NCI-H187 treated with DMSO at 0.1 percent for 48 hours (cell line): ENCODE results near the gene RNF213.
"Not testable (repeated sequence)": the region's sequence is repeated elsewhere in the genome, so short reads cannot be mapped to it uniquely, and the experiment has no call there.

Experiments
- DNase-seq: peaks from one replicate; lab custom pipeline; 2025; lab: John Stamatoyannopoulos, UW

RNF213 gene

GRCh38 chr17:80224683-80225082 is 36.0 kb upstream of the RNF213 start:
- no peak for DNase-seq

GRCh38 chr17:80225230-80225629 is 35.4 kb upstream of the RNF213 start:
- DNase-seq, result no peak

- no peak for DNase-seq
Observed at GRCh38 chr17:80227156-80227555, 33.5 kb upstream of the RNF213 start.

- no peak for DNase-seq
Observed at GRCh38 chr17:80227666-80228065, 33.0 kb upstream of the RNF213 start.

GRCh38 chr17:80228477-80228876 is 32.2 kb upstream of the RNF213 start:
- no peak for DNase-seq

GRCh38 chr17:80229011-80229410 is 31.6 kb upstream of the RNF213 start:
- no peak for DNase-seq

GRCh38 chr17:80232438-80232837 is 28.2 kb upstream of the RNF213 start:
- DNase-seq, result no peak

GRCh38 chr17:80233202-80233601 is 27.4 kb upstream of the RNF213 start:
- DNase-seq, result no peak

GRCh38 chr17:80236911-80237310 is 23.7 kb upstream of the RNF213 start:
- DNase-seq, result no peak

GRCh38 chr17:80237386-80237785 is 23.3 kb upstream of the RNF213 start:
- no peak for DNase-seq

GRCh38 chr17:80242505-80242904 is 18.1 kb upstream of the RNF213 start:
- DNase-seq, result no peak

GRCh38 chr17:80243526-80244433 is 16.9 kb upstream of the RNF213 start:
- no peak for DNase-seq

GRCh38 chr17:80244448-80244847 is 16.2 kb upstream of the RNF213 start:
- not testable (repeated sequence) for DNase-seq

- no peak for DNase-seq
Observed at GRCh38 chr17:80244871-80245509, 15.7 kb upstream of the RNF213 start.

GRCh38 chr17:80245566-80246265 is 14.9 kb upstream of the RNF213 start:
- no peak for DNase-seq

- no peak for DNase-seq
Observed at GRCh38 chr17:80246266-80246681, 14.4 kb upstream of the RNF213 start.

GRCh38 chr17:80246726-80247125 is 13.9 kb upstream of the RNF213 start:
- no peak for DNase-seq

GRCh38 chr17:80247561-80247960 is 13.1 kb upstream of the RNF213 start:
- DNase-seq, result no peak

GRCh38 chr17:80248001-80248893 is 12.4 kb upstream of the RNF213 start:
- DNase-seq, result no peak

- DNase-seq, result no peak
Observed at GRCh38 chr17:80248894-80249710, 11.6 kb upstream of the RNF213 start.

- DNase-seq, result no peak
Observed at GRCh38 chr17:80251966-80252365, 8.7 kb upstream of the RNF213 start.
